Measurements from ENCODE around the gene RMI2.

RMI2 gene

DNA sequence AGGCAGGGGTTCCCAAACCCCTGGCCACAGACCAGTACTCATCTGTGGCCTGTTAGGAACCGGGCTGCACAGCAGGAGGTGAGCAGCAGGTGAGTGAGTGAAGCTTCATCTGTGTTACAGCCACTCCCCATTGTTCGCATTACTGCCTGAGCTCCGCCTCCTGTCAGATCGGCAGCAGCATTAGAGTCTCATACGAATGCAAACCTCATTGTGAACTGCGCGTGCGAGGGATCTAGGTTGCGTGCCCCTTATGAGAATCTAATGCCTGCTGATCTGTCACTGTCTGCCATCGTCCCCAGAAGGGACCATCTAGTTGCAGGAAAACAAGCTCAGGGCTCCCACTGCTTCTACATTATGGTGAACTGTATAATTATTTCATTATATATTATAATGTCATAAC is 25.1 kb upstream of the RMI2 start:
- Histone ChIP-seq H3K9ac (ENCODE audit: low read length in 5 of 5) (no peak overlapping the region), H3K4me3 (ENCODE audit: low read depth in 1 of 5, low read length in 5 of 5) (no peak overlapping the region), H3K27me3 (ENCODE audit: control insufficient read depth in 5 of 5, insufficient read depth in 4 of 5, low read length in 5 of 5) (peaks cover 0 to 4% (median 0%) of the 10 kb centered on the region in 5 donors), H3K4me1 (ENCODE audit: control insufficient read depth in 5 of 5, insufficient read depth in 5 of 5, low read length in 5 of 5) (peaks cover 0 to under 1% (median 0%) of the 10 kb centered on the region in 5 donors), H3K27ac (ENCODE audit: low read depth, low read length) (no peak overlapping the region), H3K9me3 (ENCODE audit: control insufficient read depth in 5 of 5, low read length in 5 of 5) (no peaks in the 10 kb centered on the region), H3K36me3 (ENCODE audit: control insufficient read depth in 5 of 5, insufficient read depth in 5 of 5, low read length in 5 of 5) (no peaks in the 10 kb centered on the region)

DNA sequence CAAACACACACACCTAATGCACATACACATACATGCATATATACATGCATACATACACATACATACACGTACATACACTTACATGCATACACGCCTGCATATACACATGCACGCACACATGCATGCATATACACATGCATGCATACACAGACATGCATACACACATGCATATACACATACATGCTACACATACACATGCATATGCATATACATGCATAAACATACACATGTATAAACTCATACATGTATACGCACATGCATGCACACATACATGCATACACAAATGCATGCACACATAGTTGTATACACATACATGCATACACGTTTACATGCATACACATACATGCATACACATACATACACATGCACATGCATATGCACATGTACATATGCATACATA is 23.6 kb upstream of the RMI2 start:
- H3K9me3 ChIP-seq (ENCODE audit: control insufficient read depth in 5 of 5, low read length in 5 of 5): no peaks in the 10 kb centered on the region
- H3K27me3 ChIP-seq (ENCODE audit: control insufficient read depth in 5 of 5, insufficient read depth in 4 of 5, low read length in 5 of 5): no peaks in the 10 kb centered on the region
- peaks cover 0 to 12% (median 0%) of the 10 kb centered on the region in 5 donors for H3K4me1 ChIP-seq (ENCODE audit: control insufficient read depth in 5 of 5, insufficient read depth in 5 of 5, low read length in 5 of 5)
- H3K4me3 ChIP-seq (ENCODE audit: low read depth in 1 of 5, low read length in 5 of 5): no peak overlapping the region
- H3K9ac ChIP-seq (ENCODE audit: low read length in 5 of 5): no peak overlapping the region
- H3K27ac ChIP-seq (ENCODE audit: low read depth, low read length): no peak overlapping the region
- H3K36me3 ChIP-seq (ENCODE audit: control insufficient read depth in 5 of 5, insufficient read depth in 5 of 5, low read length in 5 of 5): no peaks in the 10 kb centered on the region

DNA sequence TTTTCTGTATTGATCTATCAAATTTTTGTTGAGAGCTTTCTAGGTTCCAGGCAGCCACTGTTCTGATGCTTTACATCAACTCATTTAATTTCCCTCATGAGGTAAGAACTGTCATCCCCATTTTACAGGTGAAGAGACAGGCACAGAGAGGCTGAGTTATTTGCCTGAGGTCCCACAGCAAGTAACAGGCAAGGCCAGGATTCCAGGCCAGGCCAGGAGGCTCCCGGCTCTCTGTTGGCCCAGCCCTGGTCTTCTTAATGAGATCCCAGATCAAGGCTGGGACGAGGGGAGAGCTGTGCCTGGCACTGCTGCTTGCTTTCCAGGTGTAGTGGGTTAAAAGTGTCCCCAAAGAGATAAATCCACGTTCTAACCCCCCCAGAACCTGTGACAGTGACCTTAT is 22.4 kb upstream of the RMI2 start:
- no peak overlapping the region for H3K9ac ChIP-seq (ENCODE audit: low read length in 5 of 5)
- no peaks in the 10 kb centered on the region for H3K9me3 ChIP-seq (ENCODE audit: control insufficient read depth in 5 of 5, low read length in 5 of 5)
- no peaks in the 10 kb centered on the region for H3K27me3 ChIP-seq (ENCODE audit: control insufficient read depth in 5 of 5, insufficient read depth in 4 of 5, low read length in 5 of 5)
- no peaks in the 10 kb centered on the region for H3K36me3 ChIP-seq (ENCODE audit: control insufficient read depth in 5 of 5, insufficient read depth in 5 of 5, low read length in 5 of 5)
- no peak overlapping the region for H3K4me3 ChIP-seq (ENCODE audit: low read depth in 1 of 5, low read length in 5 of 5)
- no peak overlapping the region for H3K27ac ChIP-seq (ENCODE audit: low read depth, low read length)
- H3K4me1 ChIP-seq (ENCODE audit: control insufficient read depth in 5 of 5, insufficient read depth in 5 of 5, low read length in 5 of 5): peaks cover 0 to 13% (median 0%) of the 10 kb centered on the region in 5 donors

- Histone ChIP-seq H3K36me3 (ENCODE audit: control insufficient read depth in 5 of 5, insufficient read depth in 5 of 5, low read length in 5 of 5) (no peaks in the 10 kb centered on the region), H3K9ac (ENCODE audit: low read length in 5 of 5) (no peak overlapping the region)
Observed at GRCh38 chr16:11323551-11324336, 21.5 kb upstream of the RMI2 start.

GRCh38 chr16:11325404-11326083 is 19.7 kb upstream of the RMI2 start:
- Histone ChIP-seq H3K9me3 (ENCODE audit: control insufficient read depth in 5 of 5, low read length in 5 of 5) (no peaks in the 10 kb centered on the region), H3K36me3 (ENCODE audit: control insufficient read depth in 5 of 5, insufficient read depth in 5 of 5, low read length in 5 of 5) (no peaks in the 10 kb centered on the region), H3K9ac (ENCODE audit: low read length in 5 of 5) (no peak overlapping the region), H3K4me3 (ENCODE audit: low read depth in 1 of 5, low read length in 5 of 5) (no peak overlapping the region), H3K27me3 (ENCODE audit: control insufficient read depth in 5 of 5, insufficient read depth in 4 of 5, low read length in 5 of 5) (no peaks in the 10 kb centered on the region), H3K4me1 (ENCODE audit: control insufficient read depth in 5 of 5, insufficient read depth in 5 of 5, low read length in 5 of 5) (peaks cover 3 to 28% (median 14%) of the 10 kb centered on the region in 5 donors), H3K27ac (ENCODE audit: low read depth, low read length) (no peak overlapping the region)

More at GRCh38 chr16:11323551-11324336, 21.5 kb upstream of the RMI2 start:
- H3K4me1 ChIP-seq (ENCODE audit: control insufficient read depth in 5 of 5, insufficient read depth in 5 of 5, low read length in 5 of 5): peaks cover 3 to 22% (median 8%) of the 10 kb centered on the region in 5 donors
- no peak overlapping the region for H3K27ac ChIP-seq (ENCODE audit: low read depth, low read length)
- H3K9me3 ChIP-seq (ENCODE audit: control insufficient read depth in 5 of 5, low read length in 5 of 5): no peaks in the 10 kb centered on the region
- no peaks in the 10 kb centered on the region for H3K27me3 ChIP-seq (ENCODE audit: control insufficient read depth in 5 of 5, insufficient read depth in 4 of 5, low read length in 5 of 5)
- no peak overlapping the region for H3K4me3 ChIP-seq (ENCODE audit: low read depth in 1 of 5, low read length in 5 of 5)

- Histone ChIP-seq H3K9ac (ENCODE audit: low read length in 5 of 5) (no peak overlapping the region), H3K27ac (ENCODE audit: low read depth, low read length) (no peak overlapping the region), H3K36me3 (ENCODE audit: control insufficient read depth in 5 of 5, insufficient read depth in 5 of 5, low read length in 5 of 5) (no peaks in the 10 kb centered on the region), H3K9me3 (ENCODE audit: control insufficient read depth in 5 of 5, low read length in 5 of 5) (no peaks in the 10 kb centered on the region), H3K4me1 (ENCODE audit: control insufficient read depth in 5 of 5, insufficient read depth in 5 of 5, low read length in 5 of 5) (peaks cover 3 to 28% (median 14%) of the 10 kb centered on the region in 5 donors), H3K4me3 (ENCODE audit: low read depth in 1 of 5, low read length in 5 of 5) (no peak overlapping the region), H3K27me3 (ENCODE audit: control insufficient read depth in 5 of 5, insufficient read depth in 4 of 5, low read length in 5 of 5) (no peaks in the 10 kb centered on the region)
Observed at GRCh38 chr16:11326084-11326736, 19.0 kb upstream of the RMI2 start.

DNA sequence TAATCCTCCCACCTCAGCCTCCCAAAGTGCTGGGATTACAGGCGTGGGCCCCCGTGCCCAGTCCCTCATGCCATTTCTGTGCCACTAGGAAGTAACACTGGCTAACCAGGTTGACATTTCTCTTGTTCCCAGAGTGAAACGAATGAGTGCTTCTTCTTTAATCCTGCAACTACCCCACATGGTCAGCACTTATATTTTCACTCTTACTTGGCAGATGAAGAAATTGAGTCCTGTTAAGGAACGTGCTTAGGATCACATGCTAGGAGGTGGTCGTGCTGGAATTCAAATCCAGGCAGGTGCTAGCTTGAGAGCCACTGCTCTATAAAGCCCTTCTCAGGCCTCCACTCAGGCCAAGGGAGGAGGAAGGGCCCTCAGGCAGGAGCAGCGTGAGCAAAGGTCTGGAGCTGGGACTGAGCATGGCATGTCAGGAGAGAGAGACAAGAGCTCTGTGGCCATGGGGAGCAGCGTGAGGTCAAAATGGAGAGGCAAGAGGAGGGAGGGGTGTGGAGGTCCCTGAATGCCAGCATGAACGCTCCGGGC is 18.5 kb upstream of the RMI2 start:
- H3K36me3 ChIP-seq (ENCODE audit: control insufficient read depth in 5 of 5, insufficient read depth in 5 of 5, low read length in 5 of 5): no peaks in the 10 kb centered on the region
- no peaks in the 10 kb centered on the region for H3K9me3 ChIP-seq (ENCODE audit: control insufficient read depth in 5 of 5, low read length in 5 of 5)
- no peaks in the 10 kb centered on the region for H3K27me3 ChIP-seq (ENCODE audit: control insufficient read depth in 5 of 5, insufficient read depth in 4 of 5, low read length in 5 of 5)
- H3K9ac ChIP-seq (ENCODE audit: low read length in 5 of 5): no peak overlapping the region
- H3K4me1 ChIP-seq (ENCODE audit: control insufficient read depth in 5 of 5, insufficient read depth in 5 of 5, low read length in 5 of 5): peaks cover 3 to 28% (median 14%) of the 10 kb centered on the region in 5 donors
- no peak overlapping the region for H3K4me3 ChIP-seq (ENCODE audit: low read depth in 1 of 5, low read length in 5 of 5)
- no peak overlapping the region for H3K27ac ChIP-seq (ENCODE audit: low read depth, low read length)

DNA sequence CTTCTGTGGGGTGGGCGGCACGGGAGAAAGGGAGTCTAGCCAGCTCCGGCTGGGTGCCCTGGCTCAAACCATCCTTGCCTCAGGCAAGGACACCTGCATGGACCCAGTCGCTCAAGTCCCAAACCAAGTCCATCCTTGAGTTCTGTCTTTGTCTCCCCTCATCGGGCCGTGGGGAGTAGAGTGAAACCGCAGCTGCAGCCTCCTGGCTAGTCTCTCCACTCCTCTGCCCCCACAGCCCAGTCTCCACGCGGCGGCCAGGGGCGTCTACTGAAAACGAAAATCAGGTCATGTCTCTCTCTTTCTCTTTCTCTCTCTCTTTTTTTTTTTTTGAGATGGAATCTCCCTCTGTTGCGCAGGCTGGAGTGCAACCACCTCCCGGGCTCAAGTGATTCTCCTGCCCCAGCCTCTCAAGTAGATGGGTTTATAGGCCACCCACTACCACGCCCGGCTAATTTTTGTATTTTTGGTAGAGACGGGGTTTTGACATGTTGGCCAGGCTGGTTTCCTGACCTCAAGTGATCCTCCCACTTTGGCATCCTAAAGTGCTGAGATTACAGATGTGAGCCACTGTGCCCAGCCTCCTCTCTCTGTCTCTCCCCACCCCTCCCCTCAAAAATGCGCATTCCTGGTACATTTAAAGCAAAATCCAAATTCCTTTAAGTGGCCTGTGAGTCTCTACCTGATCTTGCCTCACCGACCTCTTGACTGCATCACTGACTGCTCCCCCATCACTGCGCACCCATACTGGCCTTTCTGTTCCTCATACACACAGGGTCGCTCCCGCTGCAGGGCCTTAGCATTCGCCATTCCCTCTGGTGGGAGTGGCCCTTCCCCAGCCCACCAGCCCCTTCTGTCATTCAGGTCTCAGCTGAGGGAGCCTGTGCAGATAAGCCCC is 17.7 kb upstream of the RMI2 start:
- no peaks in the 10 kb centered on the region for H3K36me3 ChIP-seq (ENCODE audit: control insufficient read depth in 5 of 5, insufficient read depth in 5 of 5, low read length in 5 of 5)
- H3K27ac ChIP-seq (ENCODE audit: low read depth, low read length): no peak overlapping the region
- H3K9me3 ChIP-seq (ENCODE audit: control insufficient read depth in 5 of 5, low read length in 5 of 5): no peaks in the 10 kb centered on the region
- no peak overlapping the region for H3K4me3 ChIP-seq (ENCODE audit: low read depth in 1 of 5, low read length in 5 of 5)
- H3K27me3 ChIP-seq (ENCODE audit: control insufficient read depth in 5 of 5, insufficient read depth in 4 of 5, low read length in 5 of 5): no peaks in the 10 kb centered on the region
- no peak overlapping the region for H3K9ac ChIP-seq (ENCODE audit: low read length in 5 of 5)
- peaks cover 3 to 28% (median 14%) of the 10 kb centered on the region in 5 donors for H3K4me1 ChIP-seq (ENCODE audit: control insufficient read depth in 5 of 5, insufficient read depth in 5 of 5, low read length in 5 of 5)

Measured in subcutaneous abdominal adipose tissue (tissue), 5 donors.